HEK293 (cell line): ENCODE results near the gene ITSN1.

Experiments used
- ZNF48 ChIP-seq: fragments of 450-650 bp; formaldehyde crosslinking; IDR thresholded peaks from 2 replicates; pipeline ENCODE4 v1.5.1; 2016; ENCODE audit warnings: missing biosample characterization, missing genetic modification characterization
- TF ChIP-seq, protein P1 (sequence below): fragments of 450-650 bp; formaldehyde crosslinking; IDR thresholded peaks from 2 replicates; pipeline ENCODE4 v1.5.1; 2016; ENCODE audit warnings: missing biosample characterization, missing genetic modification characterization
- TF ChIP-seq, protein P2 (sequence below): fragments of 450-650 bp; formaldehyde crosslinking; IDR thresholded peaks from 2 replicates; pipeline ENCODE4 v1.5.1; 2016; ENCODE audit warnings: missing biosample characterization, missing genetic modification characterization

- TF ChIP-seq, protein P1, sequence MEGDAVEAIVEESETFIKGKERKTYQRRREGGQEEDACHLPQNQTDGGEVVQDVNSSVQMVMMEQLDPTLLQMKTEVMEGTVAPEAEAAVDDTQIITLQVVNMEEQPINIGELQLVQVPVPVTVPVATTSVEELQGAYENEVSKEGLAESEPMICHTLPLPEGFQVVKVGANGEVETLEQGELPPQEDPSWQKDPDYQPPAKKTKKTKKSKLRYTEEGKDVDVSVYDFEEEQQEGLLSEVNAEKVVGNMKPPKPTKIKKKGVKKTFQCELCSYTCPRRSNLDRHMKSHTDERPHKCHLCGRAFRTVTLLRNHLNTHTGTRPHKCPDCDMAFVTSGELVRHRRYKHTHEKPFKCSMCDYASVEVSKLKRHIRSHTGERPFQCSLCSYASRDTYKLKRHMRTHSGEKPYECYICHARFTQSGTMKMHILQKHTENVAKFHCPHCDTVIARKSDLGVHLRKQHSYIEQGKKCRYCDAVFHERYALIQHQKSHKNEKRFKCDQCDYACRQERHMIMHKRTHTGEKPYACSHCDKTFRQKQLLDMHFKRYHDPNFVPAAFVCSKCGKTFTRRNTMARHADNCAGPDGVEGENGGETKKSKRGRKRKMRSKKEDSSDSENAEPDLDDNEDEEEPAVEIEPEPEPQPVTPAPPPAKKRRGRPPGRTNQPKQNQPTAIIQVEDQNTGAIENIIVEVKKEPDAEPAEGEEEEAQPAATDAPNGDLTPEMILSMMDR (tag by site-specific recombination) = no peak
- TF ChIP-seq ZNF48 = no peak
- TF ChIP-seq, protein P2, sequence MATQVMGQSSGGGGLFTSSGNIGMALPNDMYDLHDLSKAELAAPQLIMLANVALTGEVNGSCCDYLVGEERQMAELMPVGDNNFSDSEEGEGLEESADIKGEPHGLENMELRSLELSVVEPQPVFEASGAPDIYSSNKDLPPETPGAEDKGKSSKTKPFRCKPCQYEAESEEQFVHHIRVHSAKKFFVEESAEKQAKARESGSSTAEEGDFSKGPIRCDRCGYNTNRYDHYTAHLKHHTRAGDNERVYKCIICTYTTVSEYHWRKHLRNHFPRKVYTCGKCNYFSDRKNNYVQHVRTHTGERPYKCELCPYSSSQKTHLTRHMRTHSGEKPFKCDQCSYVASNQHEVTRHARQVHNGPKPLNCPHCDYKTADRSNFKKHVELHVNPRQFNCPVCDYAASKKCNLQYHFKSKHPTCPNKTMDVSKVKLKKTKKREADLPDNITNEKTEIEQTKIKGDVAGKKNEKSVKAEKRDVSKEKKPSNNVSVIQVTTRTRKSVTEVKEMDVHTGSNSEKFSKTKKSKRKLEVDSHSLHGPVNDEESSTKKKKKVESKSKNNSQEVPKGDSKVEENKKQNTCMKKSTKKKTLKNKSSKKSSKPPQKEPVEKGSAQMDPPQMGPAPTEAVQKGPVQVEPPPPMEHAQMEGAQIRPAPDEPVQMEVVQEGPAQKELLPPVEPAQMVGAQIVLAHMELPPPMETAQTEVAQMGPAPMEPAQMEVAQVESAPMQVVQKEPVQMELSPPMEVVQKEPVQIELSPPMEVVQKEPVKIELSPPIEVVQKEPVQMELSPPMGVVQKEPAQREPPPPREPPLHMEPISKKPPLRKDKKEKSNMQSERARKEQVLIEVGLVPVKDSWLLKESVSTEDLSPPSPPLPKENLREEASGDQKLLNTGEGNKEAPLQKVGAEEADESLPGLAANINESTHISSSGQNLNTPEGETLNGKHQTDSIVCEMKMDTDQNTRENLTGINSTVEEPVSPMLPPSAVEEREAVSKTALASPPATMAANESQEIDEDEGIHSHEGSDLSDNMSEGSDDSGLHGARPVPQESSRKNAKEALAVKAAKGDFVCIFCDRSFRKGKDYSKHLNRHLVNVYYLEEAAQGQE (tag by site-specific recombination) = no peak
Measured at GRCh38 chr21:33797565-33797964, 155.3 kb downstream of the ITSN1 start.
